ENCODE measurements around the gene TNFSF18. TPM values are rescaled to one million over a fixed set of nuclear protein-coding genes. Genes with fewer than 3 reads are reported as not detected.

TNFSF18 gene
- total RNA-seq, 2 experiments from 2014 or later, result not detected

- CTCF ChIA-PET, result no interaction called here
- POLR2A ChIA-PET, result no interaction called here
Observed at GRCh38 chr1:173042806-173043205, 7.9 kb downstream of the TNFSF18 start.

GRCh38 chr1:173039626-173040025 is 11.1 kb downstream of the TNFSF18 start:
- CTCF ChIA-PET, result interaction anchor here (1.5 kb wide), 1 partner anchor 48 kb away, joined by 3 read pairs; no protein-coding TSS in a partner anchor
- POLR2A ChIA-PET, result no interaction called here

- ChIA-PET POLR2A (no interaction called here), CTCF (interaction anchor here (1.5 kb wide), 1 partner anchor 47 kb away, joined by 3 read pairs; no protein-coding TSS in a partner anchor)
Observed at GRCh38 chr1:173038875-173039554, 11.7 kb downstream of the TNFSF18 start.

GRCh38 chr1:173024543-173024942 is 26.2 kb downstream of the TNFSF18 start:
- CTCF ChIA-PET, result no interaction called here
- POLR2A ChIA-PET, result no interaction called here

GRCh38 chr1:173023343-173023742 is 27.4 kb downstream of the TNFSF18 start:
- CTCF ChIA-PET, result interaction anchor here (0.6 kb wide), 1 partner anchor 173 kb away, joined by 3 read pairs; no protein-coding TSS in a partner anchor
- POLR2A ChIA-PET, result no interaction called here

GRCh38 chr1:173020138-173020750 is 30.5 kb downstream of the TNFSF18 start:
- POLR2A ChIA-PET, result no interaction called here

GRCh38 chr1:173017792-173018191 is 32.9 kb downstream of the TNFSF18 start:
- POLR2A ChIA-PET, result no interaction called here
- CTCF ChIA-PET, result no interaction called here

More at GRCh38 chr1:173020138-173020750, 30.5 kb downstream of the TNFSF18 start:
- CTCF ChIA-PET, result no interaction called here

GRCh38 chr1:173016419-173016818 is 34.3 kb downstream of the TNFSF18 start:
- POLR2A ChIA-PET, result no interaction called here
- CTCF ChIA-PET, result no interaction called here

- CTCF ChIA-PET, result no interaction called here
- POLR2A ChIA-PET, result no interaction called here
Observed at GRCh38 chr1:173015629-173016028, 35.1 kb downstream of the TNFSF18 start.

- ChIA-PET POLR2A (no interaction called here), CTCF (no interaction called here)
Observed at GRCh38 chr1:173014160-173014559, 36.6 kb downstream of the TNFSF18 start.

- ChIA-PET CTCF (no interaction called here), POLR2A (no interaction called here)
Observed at GRCh38 chr1:173012126-173012525, 38.6 kb downstream of the TNFSF18 start.

GRCh38 chr1:173009597-173009996 is 41.1 kb downstream of the TNFSF18 start:
- ChIA-PET CTCF (no interaction called here), POLR2A (no interaction called here)

- CTCF ChIA-PET, result no interaction called here
- POLR2A ChIA-PET, result no interaction called here
Observed at GRCh38 chr1:173005196-173005864, 45.4 kb downstream of the TNFSF18 start.

GRCh38 chr1:173002891-173003838 is 47.6 kb downstream of the TNFSF18 start:
- POLR2A ChIA-PET, result no interaction called here

GRCh38 chr1:172999349-172999748 is 51.4 kb downstream of the TNFSF18 start:
- ChIA-PET CTCF (no interaction called here), POLR2A (no interaction called here)

More at GRCh38 chr1:173002891-173003838, 47.6 kb downstream of the TNFSF18 start:
- CTCF ChIA-PET, result no interaction called here

GRCh38 chr1:172997941-172998361 is 52.8 kb downstream of the TNFSF18 start:
- CTCF ChIA-PET, result no interaction called here
- POLR2A ChIA-PET, result no interaction called here

GRCh38 chr1:172993640-172994039 is 57.1 kb downstream of the TNFSF18 start:
- ChIA-PET CTCF (no interaction called here), POLR2A (no interaction called here)

GRCh38 chr1:172991674-172992400 is 58.9 kb downstream of the TNFSF18 start:
- POLR2A ChIA-PET, result no interaction called here
- CTCF ChIA-PET, result interaction anchor here (0.5 to 1.0 kb wide), 2 partner anchors 48 to 437 kb away, joined by 3 to 4 read pairs; no protein-coding TSS in a partner anchor

- ChIA-PET POLR2A (no interaction called here), CTCF (no interaction called here)
Observed at GRCh38 chr1:172990598-172991215, 60.0 kb downstream of the TNFSF18 start.

Measured in activated CD8-positive, alpha-beta memory T cell treated with anti-CD3 and anti-CD28 coated beads for 36 hours (primary cell).